Liver (tissue), 9 donors: ENCODE data around the gene POLN. TPM values are rescaled to one million over a fixed set of nuclear protein-coding genes. Genes with fewer than 3 reads are reported as not detected.

Experiments used
- DNase-seq: peaks from one replicate; pipeline ENCODE4 v3.0.0-alpha.2; 2017; ENCODE audit warnings: low spot score
- H3K27ac ChIP-seq, 2 donors: one replicate each; pipeline ENCODE4 v1.7.0; 2013; ENCODE audit warnings: inconsistent platforms in 2 of 2, low read length in 2 of 2, control low read depth in 1 of 2, low read depth in 1 of 2, mild to moderate bottlenecking in 1 of 2
- H3K27me3 ChIP-seq, 4 donors: one replicate each; pipeline versions ENCODE4 v1.6.1 to v1.7.0; 2013; ENCODE audit warnings: low read length in 3 of 4, inconsistent platforms in 1 of 4, mild to moderate bottlenecking in 1 of 4, moderate library complexity in 1 of 4; ENCODE audit not compliant: control insufficient read depth in 4 of 4, insufficient read depth in 4 of 4
- H3K36me3 ChIP-seq, 4 donors: one replicate each; pipeline versions ENCODE4 v1.6.1 to v1.7.0; 2013; ENCODE audit warnings: low read length in 3 of 4, mild to moderate bottlenecking in 3 of 4, low read depth in 1 of 4, moderate library complexity in 1 of 4; ENCODE audit not compliant: control insufficient read depth in 4 of 4, insufficient read depth in 3 of 4
- H3K4me1 ChIP-seq, 4 donors: one replicate each; pipeline versions ENCODE4 v1.6.1 to v1.7.0; 2013; ENCODE audit warnings: low read length in 3 of 4, mild to moderate bottlenecking in 3 of 4, moderate library complexity in 1 of 4; ENCODE audit not compliant: control insufficient read depth in 4 of 4, insufficient read depth in 4 of 4
- H3K4me3 ChIP-seq, 3 donors: one replicate each; pipeline versions ENCODE4 v1.6.1 to v1.7.0; 2013; ENCODE audit warnings: low read length in 3 of 3, control low read depth in 1 of 3, low read depth in 1 of 3, mild to moderate bottlenecking in 1 of 3
- H3K9ac ChIP-seq, 2 donors: one replicate each; pipeline ENCODE4 v1.7.0; 2013; ENCODE audit warnings: low read length in 2 of 2, mild to moderate bottlenecking in 2 of 2, moderate library complexity in 2 of 2, control low read depth in 1 of 2, low read depth in 1 of 2
- H3K9me3 ChIP-seq, 4 donors: one replicate each; pipeline versions ENCODE4 v1.6.1 to v1.7.0; 2013; ENCODE audit warnings: low read length in 3 of 4; ENCODE audit not compliant: control insufficient read depth in 4 of 4
- EGR1 ChIP-seq, 2 donors: IDR thresholded peaks; 2 replicates each; pipeline ENCODE4 v1.6.1; 2016 to 2018; ENCODE audit warnings: antibody characterized with exemption in 2 of 2, low read depth in 2 of 2
- FOXA1 ChIP-seq: IDR thresholded peaks from 2 replicates; pipeline ENCODE4 v1.6.1; 2016; ENCODE audit warnings: antibody characterized with exemption
- FOXA2 ChIP-seq: IDR thresholded peaks from 2 replicates; pipeline ENCODE4 v1.6.1; 2016; ENCODE audit warnings: antibody characterized with exemption
- GABPA ChIP-seq, 2 donors: IDR thresholded peaks in 1 of 2; conservative IDR thresholded peaks in 1 of 2; 2 replicates each; pipeline ENCODE4 v1.6.1; 2016; ENCODE audit warnings: antibody characterized with exemption in 2 of 2, mild to moderate bottlenecking in 1 of 2, moderate library complexity in 1 of 2
- HNF4A ChIP-seq, 2 donors: conservative IDR thresholded peaks; 2 replicates each; pipeline ENCODE4 v1.6.1; 2016; ENCODE audit warnings: antibody characterized with exemption in 2 of 2, mild to moderate bottlenecking in 2 of 2
- HNF4G ChIP-seq: IDR thresholded peaks from 2 replicates; pipeline ENCODE4 v1.6.1; 2016; ENCODE audit warnings: antibody characterized with exemption
- JUND ChIP-seq, 2 donors: IDR thresholded peaks; 2 replicates each; pipeline ENCODE4 v1.6.1; 2016; ENCODE audit warnings: antibody characterized with exemption in 2 of 2
- NR2F2 ChIP-seq: IDR thresholded peaks from 2 replicates; pipeline ENCODE4 v1.6.1; 2016; ENCODE audit warnings: antibody characterized with exemption
- RAD21 ChIP-seq, 2 donors: IDR thresholded peaks; 2 replicates each; pipeline ENCODE4 v1.6.1; 2016; ENCODE audit warnings: antibody characterized with exemption in 2 of 2, mild to moderate bottlenecking in 2 of 2
- RXRA ChIP-seq, 2 donors: IDR thresholded peaks; 2 replicates each; pipeline ENCODE4 v1.6.1; 2017 to 2018; ENCODE audit warnings: antibody characterized with exemption in 2 of 2, mild to moderate bottlenecking in 1 of 2
- SP1 ChIP-seq: IDR thresholded peaks from 2 replicates; pipeline ENCODE4 v1.6.1; 2018; ENCODE audit warnings: antibody characterized with exemption, mild to moderate bottlenecking
- TAF1 ChIP-seq: conservative IDR thresholded peaks from 2 replicates; pipeline ENCODE4 v1.6.1; 2016; ENCODE audit warnings: antibody characterized with exemption, mild to moderate bottlenecking
- YY1 ChIP-seq: IDR thresholded peaks from 2 replicates; pipeline ENCODE4 v1.6.1; 2016; ENCODE audit warnings: antibody characterized with exemption, mild to moderate bottlenecking
- WGBS: extraction: QIAGEN DNeasy Blood & Tissue Kit; methylation state at CpG from one replicate; pipeline ENCODE4 v1.1.7; 2013; 5-methylcytosine and 5-hydroxymethylcytosine counted together
- polyA plus RNA-seq, 2 donors: library from polyadenylated mRNA; stranded (reverse) in 1 of 2; unstranded in 1 of 2; fragments of 200-250 nt in 1 of 2; fragments of >200 nt in 1 of 2; fragmentation: Nextera tagmentation in 1 of 2; extraction: Ambion mirVana in 1 of 2; gene quantifications; one replicate each; pipeline versions ENCODE4 v1.2.1 to v1.2.3, GENCODE V29; 2013 to 2015
- total RNA-seq, 2 donors: library from RNA; depleted of rRNA; stranded (reverse); fragments of >200 nt; gene quantifications; one replicate each; pipeline ENCODE4 v1.2.3, GENCODE V29; 2014
- TF ChIP-seq, protein P1 (sequence below): IDR thresholded peaks from 2 replicates; pipeline ENCODE4 v1.6.1; 2016; ENCODE audit warnings: antibody characterized with exemption
- TF ChIP-seq, protein P2 (sequence below): IDR thresholded peaks from 2 replicates; pipeline ENCODE4 v1.6.1; 2016; ENCODE audit warnings: antibody characterized with exemption
- TF ChIP-seq, protein P3 (sequence below): IDR thresholded peaks from 2 replicates; pipeline ENCODE4 v1.6.1; 2016; ENCODE audit warnings: antibody characterized with exemption
- TF ChIP-seq, protein P4 (sequence below): IDR thresholded peaks from 2 replicates; pipeline ENCODE4 v1.6.1; 2016; ENCODE audit warnings: antibody characterized with exemption, mild to moderate bottlenecking
- TF ChIP-seq, protein P5 (sequence below): fragments of 150-350 bp; IDR thresholded peaks from 2 replicates; pipeline ENCODE4 v1.5.1; 2017; ENCODE audit warnings: improper control_type of control experiment, low read depth, low read length; ENCODE audit not compliant: missing input control
- donor health status: healthy.
- donor health status: healthy.
- donor health status: healthy.
- donor health status: healthy.
- donor health status: healthy.

The POLN gene
- total and polyA plus RNA-seq, 4 donors: 0.44 to 2.3 (median 1.4) TPM

DNA sequence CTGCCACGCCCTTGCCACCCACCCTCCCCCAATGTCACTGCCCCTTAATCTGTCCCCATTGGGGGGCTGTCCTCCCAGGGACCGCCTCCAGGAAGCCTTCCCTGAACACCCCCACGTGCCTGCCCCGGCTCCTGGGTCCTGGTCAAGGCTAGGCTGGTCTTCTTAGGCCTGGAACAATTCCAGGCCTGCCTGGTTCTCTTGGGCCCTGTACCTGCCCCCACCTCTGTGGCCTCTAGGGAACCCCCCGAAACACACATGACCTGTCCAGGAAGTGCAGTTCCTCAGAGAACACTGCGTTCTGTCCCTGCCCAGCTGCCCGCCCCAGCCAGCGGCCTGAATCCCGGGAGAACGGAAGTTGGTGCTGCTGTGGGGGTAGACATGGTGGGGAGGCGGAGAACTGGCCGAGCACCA, 14.9 kb upstream of the POLN start:
- WGBS: 80% methylated on average over 12 of the region's 12 CpGs
- no peaks in the 10 kb centered on the region for H3K9me3 ChIP-seq
- TF ChIP-seq, protein P1, sequence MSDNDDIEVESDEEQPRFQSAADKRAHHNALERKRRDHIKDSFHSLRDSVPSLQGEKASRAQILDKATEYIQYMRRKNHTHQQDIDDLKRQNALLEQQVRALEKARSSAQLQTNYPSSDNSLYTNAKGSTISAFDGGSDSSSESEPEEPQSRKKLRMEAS: no peak
- TF ChIP-seq, protein P2, sequence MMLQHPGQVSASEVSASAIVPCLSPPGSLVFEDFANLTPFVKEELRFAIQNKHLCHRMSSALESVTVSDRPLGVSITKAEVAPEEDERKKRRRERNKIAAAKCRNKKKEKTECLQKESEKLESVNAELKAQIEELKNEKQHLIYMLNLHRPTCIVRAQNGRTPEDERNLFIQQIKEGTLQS: no peak
- TF ChIP-seq, protein P3, sequence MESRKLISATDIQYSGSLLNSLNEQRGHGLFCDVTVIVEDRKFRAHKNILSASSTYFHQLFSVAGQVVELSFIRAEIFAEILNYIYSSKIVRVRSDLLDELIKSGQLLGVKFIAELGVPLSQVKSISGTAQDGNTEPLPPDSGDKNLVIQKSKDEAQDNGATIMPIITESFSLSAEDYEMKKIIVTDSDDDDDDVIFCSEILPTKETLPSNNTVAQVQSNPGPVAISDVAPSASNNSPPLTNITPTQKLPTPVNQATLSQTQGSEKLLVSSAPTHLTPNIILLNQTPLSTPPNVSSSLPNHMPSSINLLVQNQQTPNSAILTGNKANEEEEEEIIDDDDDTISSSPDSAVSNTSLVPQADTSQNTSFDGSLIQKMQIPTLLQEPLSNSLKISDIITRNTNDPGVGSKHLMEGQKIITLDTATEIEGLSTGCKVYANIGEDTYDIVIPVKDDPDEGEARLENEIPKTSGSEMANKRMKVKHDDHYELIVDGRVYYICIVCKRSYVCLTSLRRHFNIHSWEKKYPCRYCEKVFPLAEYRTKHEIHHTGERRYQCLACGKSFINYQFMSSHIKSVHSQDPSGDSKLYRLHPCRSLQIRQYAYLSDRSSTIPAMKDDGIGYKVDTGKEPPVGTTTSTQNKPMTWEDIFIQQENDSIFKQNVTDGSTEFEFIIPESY: no peak
- TF ChIP-seq, protein P4, sequence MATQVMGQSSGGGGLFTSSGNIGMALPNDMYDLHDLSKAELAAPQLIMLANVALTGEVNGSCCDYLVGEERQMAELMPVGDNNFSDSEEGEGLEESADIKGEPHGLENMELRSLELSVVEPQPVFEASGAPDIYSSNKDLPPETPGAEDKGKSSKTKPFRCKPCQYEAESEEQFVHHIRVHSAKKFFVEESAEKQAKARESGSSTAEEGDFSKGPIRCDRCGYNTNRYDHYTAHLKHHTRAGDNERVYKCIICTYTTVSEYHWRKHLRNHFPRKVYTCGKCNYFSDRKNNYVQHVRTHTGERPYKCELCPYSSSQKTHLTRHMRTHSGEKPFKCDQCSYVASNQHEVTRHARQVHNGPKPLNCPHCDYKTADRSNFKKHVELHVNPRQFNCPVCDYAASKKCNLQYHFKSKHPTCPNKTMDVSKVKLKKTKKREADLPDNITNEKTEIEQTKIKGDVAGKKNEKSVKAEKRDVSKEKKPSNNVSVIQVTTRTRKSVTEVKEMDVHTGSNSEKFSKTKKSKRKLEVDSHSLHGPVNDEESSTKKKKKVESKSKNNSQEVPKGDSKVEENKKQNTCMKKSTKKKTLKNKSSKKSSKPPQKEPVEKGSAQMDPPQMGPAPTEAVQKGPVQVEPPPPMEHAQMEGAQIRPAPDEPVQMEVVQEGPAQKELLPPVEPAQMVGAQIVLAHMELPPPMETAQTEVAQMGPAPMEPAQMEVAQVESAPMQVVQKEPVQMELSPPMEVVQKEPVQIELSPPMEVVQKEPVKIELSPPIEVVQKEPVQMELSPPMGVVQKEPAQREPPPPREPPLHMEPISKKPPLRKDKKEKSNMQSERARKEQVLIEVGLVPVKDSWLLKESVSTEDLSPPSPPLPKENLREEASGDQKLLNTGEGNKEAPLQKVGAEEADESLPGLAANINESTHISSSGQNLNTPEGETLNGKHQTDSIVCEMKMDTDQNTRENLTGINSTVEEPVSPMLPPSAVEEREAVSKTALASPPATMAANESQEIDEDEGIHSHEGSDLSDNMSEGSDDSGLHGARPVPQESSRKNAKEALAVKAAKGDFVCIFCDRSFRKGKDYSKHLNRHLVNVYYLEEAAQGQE: no peak
- TF ChIP-seq, protein P5, sequence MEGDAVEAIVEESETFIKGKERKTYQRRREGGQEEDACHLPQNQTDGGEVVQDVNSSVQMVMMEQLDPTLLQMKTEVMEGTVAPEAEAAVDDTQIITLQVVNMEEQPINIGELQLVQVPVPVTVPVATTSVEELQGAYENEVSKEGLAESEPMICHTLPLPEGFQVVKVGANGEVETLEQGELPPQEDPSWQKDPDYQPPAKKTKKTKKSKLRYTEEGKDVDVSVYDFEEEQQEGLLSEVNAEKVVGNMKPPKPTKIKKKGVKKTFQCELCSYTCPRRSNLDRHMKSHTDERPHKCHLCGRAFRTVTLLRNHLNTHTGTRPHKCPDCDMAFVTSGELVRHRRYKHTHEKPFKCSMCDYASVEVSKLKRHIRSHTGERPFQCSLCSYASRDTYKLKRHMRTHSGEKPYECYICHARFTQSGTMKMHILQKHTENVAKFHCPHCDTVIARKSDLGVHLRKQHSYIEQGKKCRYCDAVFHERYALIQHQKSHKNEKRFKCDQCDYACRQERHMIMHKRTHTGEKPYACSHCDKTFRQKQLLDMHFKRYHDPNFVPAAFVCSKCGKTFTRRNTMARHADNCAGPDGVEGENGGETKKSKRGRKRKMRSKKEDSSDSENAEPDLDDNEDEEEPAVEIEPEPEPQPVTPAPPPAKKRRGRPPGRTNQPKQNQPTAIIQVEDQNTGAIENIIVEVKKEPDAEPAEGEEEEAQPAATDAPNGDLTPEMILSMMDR: no peak
- TF ChIP-seq EGR1 (IDR thresholded peaks at IDR 0.05; ENCODE audit: low read depth in 2 of 2): no peak
- no peak for TF ChIP-seq HNF4A (conservative IDR thresholded peaks at IDR 0.05)
- TF ChIP-seq SP1: peak; percentile 63
- peak; percentile 81 for TF ChIP-seq NR2F2
- no peak for TF ChIP-seq FOXA1
- no peak for TF ChIP-seq HNF4G
- no peak for TF ChIP-seq GABPA (IDR thresholded peaks at IDR 0.05 in 1 of 2, conservative IDR thresholded peaks at IDR 0.05 in 1 of 2)
- TF ChIP-seq RAD21 (IDR thresholded peaks at IDR 0.05): no peak
- TF ChIP-seq RXRA (IDR thresholded peaks at IDR 0.05): peak in 1 of 2 donors; percentile 36
- no peak for TF ChIP-seq YY1
- TF ChIP-seq JUND (IDR thresholded peaks at IDR 0.05): no peak
- TF ChIP-seq TAF1: no peak
- TF ChIP-seq FOXA2: no peak
- peak overlapping the region; percentile 16 to 58 for H3K27ac ChIP-seq
- H3K36me3 ChIP-seq: peaks cover 0 to 22% (median 10%) of the 10 kb centered on the region in 4 donors
- H3K4me1 ChIP-seq: peaks cover 8 to 43% (median 18%) of the 10 kb centered on the region in 4 donors
- no peak overlapping the region for H3K4me3 ChIP-seq
- H3K9ac ChIP-seq: no peak overlapping the region
- no peaks in the 10 kb centered on the region for H3K27me3 ChIP-seq
- no peak for DNase-seq
